ENCODE results near the gene OLFML3.

Gene OLFML3

DNA sequence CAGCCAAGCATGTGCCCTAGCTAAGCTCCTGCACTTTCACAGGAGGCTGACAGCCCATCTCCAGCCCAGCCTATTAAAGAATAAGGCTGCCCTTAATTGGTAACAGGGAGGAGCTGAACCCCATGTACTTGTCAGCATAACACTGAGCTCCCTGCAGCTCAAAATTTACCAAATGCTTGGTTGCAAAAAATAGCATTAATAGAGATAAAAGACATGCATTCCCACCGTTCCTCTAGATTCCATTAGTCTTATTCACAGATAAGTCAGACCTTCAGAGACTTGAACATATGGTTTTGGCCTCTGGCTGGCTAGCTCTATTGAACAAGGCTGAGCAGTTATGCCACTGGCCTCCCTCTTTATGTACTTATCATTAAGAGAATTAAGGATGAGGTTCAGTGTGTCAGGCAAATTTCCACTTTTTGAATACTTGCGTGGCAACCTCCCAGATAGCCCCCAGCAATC, 29.2 kb downstream of the OLFML3 start:
- no peak for DNase-seq (ENCODE audit: low spot score)
- Histone ChIP-seq H3K4me1 (ENCODE audit: insufficient read depth, poor library complexity, severe bottlenecking) (no peaks in the 10 kb centered on the region), H3K36me3 (ENCODE audit: low read depth) (no peaks in the 10 kb centered on the region), H3K9me3 (ENCODE audit: severe bottlenecking) (no peaks in the 10 kb centered on the region), H3K27ac (ENCODE audit: poor library complexity, severe bottlenecking) (no peak overlapping the region), H3K27me3 (ENCODE audit: insufficient read depth, poor library complexity, severe bottlenecking) (no peaks in the 10 kb centered on the region), H3K4me3 (ENCODE audit: severe bottlenecking) (no peak overlapping the region)
- TF ChIP-seq, protein P1, sequence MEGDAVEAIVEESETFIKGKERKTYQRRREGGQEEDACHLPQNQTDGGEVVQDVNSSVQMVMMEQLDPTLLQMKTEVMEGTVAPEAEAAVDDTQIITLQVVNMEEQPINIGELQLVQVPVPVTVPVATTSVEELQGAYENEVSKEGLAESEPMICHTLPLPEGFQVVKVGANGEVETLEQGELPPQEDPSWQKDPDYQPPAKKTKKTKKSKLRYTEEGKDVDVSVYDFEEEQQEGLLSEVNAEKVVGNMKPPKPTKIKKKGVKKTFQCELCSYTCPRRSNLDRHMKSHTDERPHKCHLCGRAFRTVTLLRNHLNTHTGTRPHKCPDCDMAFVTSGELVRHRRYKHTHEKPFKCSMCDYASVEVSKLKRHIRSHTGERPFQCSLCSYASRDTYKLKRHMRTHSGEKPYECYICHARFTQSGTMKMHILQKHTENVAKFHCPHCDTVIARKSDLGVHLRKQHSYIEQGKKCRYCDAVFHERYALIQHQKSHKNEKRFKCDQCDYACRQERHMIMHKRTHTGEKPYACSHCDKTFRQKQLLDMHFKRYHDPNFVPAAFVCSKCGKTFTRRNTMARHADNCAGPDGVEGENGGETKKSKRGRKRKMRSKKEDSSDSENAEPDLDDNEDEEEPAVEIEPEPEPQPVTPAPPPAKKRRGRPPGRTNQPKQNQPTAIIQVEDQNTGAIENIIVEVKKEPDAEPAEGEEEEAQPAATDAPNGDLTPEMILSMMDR (IDR thresholded peaks at IDR 0.05; ENCODE audit: poor library complexity, severe bottlenecking): no peak
- ATAC-seq (ENCODE audit: low read depth): no peak

DNA sequence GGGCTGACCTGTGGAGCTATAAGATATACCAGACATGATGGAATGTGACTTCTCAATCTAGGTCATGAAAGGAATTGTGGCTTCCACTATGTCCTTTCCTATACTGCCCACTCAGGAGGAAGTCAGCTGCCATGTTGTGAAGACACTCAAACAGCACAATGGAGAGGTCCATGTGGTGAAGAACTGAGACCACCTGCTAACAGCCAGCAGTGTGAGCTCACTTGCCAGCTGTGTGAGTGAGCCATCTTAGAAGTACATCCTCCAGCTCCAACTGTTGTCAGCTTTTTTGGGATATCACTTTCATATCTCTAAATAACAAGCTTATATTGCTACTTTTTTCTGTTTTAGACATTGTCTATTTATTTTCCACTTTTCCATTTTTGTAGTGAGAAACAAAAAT, 29.7 kb downstream of the OLFML3 start:
- Histone ChIP-seq H3K4me1 (ENCODE audit: insufficient read depth, poor library complexity, severe bottlenecking) (no peaks in the 10 kb centered on the region), H3K27ac (ENCODE audit: poor library complexity, severe bottlenecking) (no peak overlapping the region), H3K36me3 (ENCODE audit: low read depth) (no peaks in the 10 kb centered on the region), H3K27me3 (ENCODE audit: insufficient read depth, poor library complexity, severe bottlenecking) (no peaks in the 10 kb centered on the region), H3K4me3 (ENCODE audit: severe bottlenecking) (no peak overlapping the region), H3K9me3 (ENCODE audit: severe bottlenecking) (no peaks in the 10 kb centered on the region)
- no peak for ATAC-seq (ENCODE audit: low read depth)
- TF ChIP-seq, protein P1 (IDR thresholded peaks at IDR 0.05; ENCODE audit: poor library complexity, severe bottlenecking): no peak
- no peak for DNase-seq (ENCODE audit: low spot score)

DNA sequence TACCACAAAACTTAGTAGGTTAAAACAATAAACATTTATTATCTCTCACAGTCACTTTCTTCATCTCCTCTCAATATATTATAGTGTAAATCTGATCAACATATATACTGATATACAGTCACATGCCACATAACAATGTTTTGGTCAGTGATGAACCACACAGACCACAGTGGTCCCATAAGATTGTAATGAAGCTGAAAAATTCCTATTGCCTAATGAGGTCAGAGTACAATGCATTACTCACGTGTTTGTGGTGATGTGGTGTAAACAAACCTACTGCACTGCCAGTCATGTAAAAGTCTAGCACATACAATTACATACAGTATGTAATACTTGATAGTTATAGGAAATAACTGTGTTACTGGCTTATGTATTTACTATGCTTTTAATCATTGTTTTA, 30.1 kb downstream of the OLFML3 start:
- no peak overlapping the region for H3K27ac ChIP-seq (ENCODE audit: poor library complexity, severe bottlenecking)
- no peaks in the 10 kb centered on the region for H3K27me3 ChIP-seq (ENCODE audit: insufficient read depth, poor library complexity, severe bottlenecking)
- no peaks in the 10 kb centered on the region for H3K9me3 ChIP-seq (ENCODE audit: severe bottlenecking)
- H3K36me3 ChIP-seq (ENCODE audit: low read depth): no peaks in the 10 kb centered on the region
- no peaks in the 10 kb centered on the region for H3K4me1 ChIP-seq (ENCODE audit: insufficient read depth, poor library complexity, severe bottlenecking)
- H3K4me3 ChIP-seq (ENCODE audit: severe bottlenecking): no peak overlapping the region
- DNase-seq (ENCODE audit: low spot score): no peak
- ATAC-seq (ENCODE audit: low read depth): peak; percentile 29; the same call in 1 of the 3 replicates
- TF ChIP-seq, protein P1 (IDR thresholded peaks at IDR 0.05; ENCODE audit: poor library complexity, severe bottlenecking): no peak

DNA sequence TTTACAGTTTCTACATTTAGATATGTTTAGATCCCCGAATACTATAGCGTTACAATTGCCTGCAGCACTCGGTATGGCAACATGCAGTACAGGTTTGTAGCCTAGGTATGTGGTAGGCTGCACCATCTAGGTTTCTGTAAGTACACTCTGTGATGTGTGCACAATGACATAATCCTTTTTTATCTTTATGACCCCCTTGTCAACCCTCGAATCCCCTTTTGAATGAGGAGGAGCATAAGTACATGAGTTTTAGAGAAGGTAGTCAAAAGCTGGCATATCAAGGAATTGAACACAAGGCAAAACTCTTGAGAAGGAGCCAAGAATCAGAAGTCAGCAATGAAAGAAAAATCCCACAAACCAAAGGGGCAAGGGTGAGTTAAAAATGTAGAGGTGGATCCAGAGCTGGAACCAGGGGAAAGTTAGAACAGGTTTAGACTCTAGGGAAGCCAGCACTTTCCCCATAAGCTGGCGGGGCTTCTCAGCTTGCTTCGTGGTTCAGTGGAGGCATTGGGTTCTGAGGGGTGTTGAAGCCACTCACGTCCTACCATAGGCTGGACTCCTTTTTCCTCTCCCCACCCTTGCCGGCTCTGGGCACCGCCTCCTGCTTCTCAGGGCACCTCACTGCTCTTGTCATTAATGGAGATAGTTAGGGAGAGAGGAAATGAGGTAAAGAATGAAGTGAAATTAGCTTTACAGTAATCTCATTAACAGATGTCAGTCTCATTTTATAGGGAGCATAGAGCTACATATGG, 31.3 kb downstream of the OLFML3 start:
- DNase-seq (ENCODE audit: low spot score): no peak
- H3K9me3 ChIP-seq (ENCODE audit: severe bottlenecking): no peaks in the 10 kb centered on the region
- ATAC-seq (ENCODE audit: low read depth): no peak
- H3K36me3 ChIP-seq (ENCODE audit: low read depth): no peaks in the 10 kb centered on the region
- no peak overlapping the region for H3K4me3 ChIP-seq (ENCODE audit: severe bottlenecking)
- peaks cover 5% of the 10 kb centered on the region for H3K4me1 ChIP-seq (ENCODE audit: insufficient read depth, poor library complexity, severe bottlenecking)
- no peaks in the 10 kb centered on the region for H3K27me3 ChIP-seq (ENCODE audit: insufficient read depth, poor library complexity, severe bottlenecking)
- no peak overlapping the region for H3K27ac ChIP-seq (ENCODE audit: poor library complexity, severe bottlenecking)
- TF ChIP-seq, protein P1 (IDR thresholded peaks at IDR 0.05; ENCODE audit: poor library complexity, severe bottlenecking): no peak

DNA sequence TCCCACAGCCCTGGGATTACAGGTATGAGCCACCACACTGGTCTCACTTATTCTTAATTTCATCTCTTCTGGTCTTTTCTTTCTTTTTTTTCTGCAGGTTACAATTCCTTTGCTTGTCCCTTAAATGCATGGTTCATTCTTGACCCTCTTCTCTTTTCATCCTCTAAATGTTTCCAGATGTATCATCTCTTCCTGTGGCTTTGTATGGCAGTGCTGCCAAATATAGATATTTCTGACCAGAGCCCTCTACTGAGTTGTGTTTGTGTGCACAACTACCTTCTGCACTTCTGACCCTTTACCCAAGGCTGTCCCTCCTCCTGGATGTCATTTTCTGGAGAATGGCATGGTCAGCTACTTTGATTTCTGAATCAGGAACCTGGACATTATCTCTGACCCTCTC, 32.5 kb downstream of the OLFML3 start:
- DNase-seq (ENCODE audit: low spot score) (no peak), ATAC-seq (ENCODE audit: low read depth) (no peak)
- TF ChIP-seq, protein P1 (IDR thresholded peaks at IDR 0.05; ENCODE audit: poor library complexity, severe bottlenecking): no peak
- Histone ChIP-seq H3K36me3 (ENCODE audit: low read depth) (no peaks in the 10 kb centered on the region), H3K4me1 (ENCODE audit: insufficient read depth, poor library complexity, severe bottlenecking) (peaks cover 5% of the 10 kb centered on the region), H3K9me3 (ENCODE audit: severe bottlenecking) (no peaks in the 10 kb centered on the region), H3K4me3 (ENCODE audit: severe bottlenecking) (no peak overlapping the region), H3K27me3 (ENCODE audit: insufficient read depth, poor library complexity, severe bottlenecking) (no peaks in the 10 kb centered on the region), H3K27ac (ENCODE audit: poor library complexity, severe bottlenecking) (no peak overlapping the region)
